Keratinocyte (primary cell): ENCODE data around the gene UBXN6.

Source experiments
- EZH2 ChIP-seq: IDR thresholded peaks from one replicate; pipeline ENCODE4 v1.6.1; 2012; ENCODE audit warnings: inconsistent platforms, mild to moderate bottlenecking, low read length, moderate library complexity
- TF ChIP-seq, protein P1 (sequence below), 3 experiments: IDR thresholded peaks in 1 of 3; conservative IDR thresholded peaks in 1 of 3; optimal IDR thresholded peaks in 1 of 3; 2 replicates in 2 of 3; 3 replicates in 1 of 3; pipeline versions ENCODE3 to v1.5.1; 2011; ENCODE audit warnings: low read length in 3 of 3, mild to moderate bottlenecking in 3 of 3, moderate library complexity in 2 of 3, control low read depth in 1 of 3, inconsistent platforms in 1 of 3; ENCODE audit not compliant: insufficient read depth in 2 of 3; ENCODE audit errors: extremely low read depth in 1 of 3

DNA sequence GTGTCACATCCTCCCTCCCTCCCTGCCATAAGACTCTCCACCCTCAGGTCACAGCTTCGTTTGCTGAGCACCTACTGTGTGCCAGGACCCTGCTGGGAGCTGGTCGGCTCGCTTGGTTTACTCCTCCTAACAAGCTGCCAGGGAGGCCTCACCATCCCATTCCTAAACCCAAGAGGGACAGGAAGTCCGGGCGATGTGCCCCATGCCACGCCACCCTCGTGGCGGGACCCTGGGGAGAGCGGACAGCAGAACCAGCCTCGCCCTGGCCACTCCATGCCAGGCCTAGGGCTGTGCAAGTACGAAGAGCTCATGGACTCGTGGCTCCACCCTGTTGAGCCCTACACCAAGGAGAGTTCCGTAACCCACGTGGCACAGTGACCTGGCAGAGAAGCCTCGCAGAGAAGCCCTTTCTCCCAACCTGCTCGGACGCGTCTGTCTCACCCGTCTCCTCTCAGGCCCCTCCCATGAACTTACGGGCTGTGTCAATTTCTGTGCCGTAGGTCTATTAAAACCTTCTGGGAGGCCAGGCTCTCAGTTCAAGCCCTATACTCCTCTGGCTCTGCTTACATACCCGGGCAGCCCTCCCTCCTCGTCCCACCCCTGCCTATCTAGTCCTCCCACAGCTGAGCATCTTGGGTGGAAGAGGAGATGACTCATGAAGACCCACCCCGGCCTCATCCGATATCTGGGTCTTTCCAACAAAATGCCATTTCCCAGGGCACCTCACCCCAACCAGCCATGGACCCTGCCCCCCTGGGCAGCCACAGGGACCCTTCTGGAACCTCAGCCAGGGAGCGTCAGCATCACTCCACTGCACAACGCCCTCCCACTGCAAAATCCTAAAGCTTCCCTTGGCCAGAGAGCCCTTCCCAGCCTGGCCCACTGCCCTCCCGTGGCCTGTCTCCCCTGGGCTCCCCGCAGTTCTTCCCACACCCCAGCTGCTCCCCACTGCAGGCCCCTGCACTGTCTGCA lies 2.6 kb downstream of the UBXN6 start:
- TF ChIP-seq EZH2 = no peak
- TF ChIP-seq, protein P1, sequence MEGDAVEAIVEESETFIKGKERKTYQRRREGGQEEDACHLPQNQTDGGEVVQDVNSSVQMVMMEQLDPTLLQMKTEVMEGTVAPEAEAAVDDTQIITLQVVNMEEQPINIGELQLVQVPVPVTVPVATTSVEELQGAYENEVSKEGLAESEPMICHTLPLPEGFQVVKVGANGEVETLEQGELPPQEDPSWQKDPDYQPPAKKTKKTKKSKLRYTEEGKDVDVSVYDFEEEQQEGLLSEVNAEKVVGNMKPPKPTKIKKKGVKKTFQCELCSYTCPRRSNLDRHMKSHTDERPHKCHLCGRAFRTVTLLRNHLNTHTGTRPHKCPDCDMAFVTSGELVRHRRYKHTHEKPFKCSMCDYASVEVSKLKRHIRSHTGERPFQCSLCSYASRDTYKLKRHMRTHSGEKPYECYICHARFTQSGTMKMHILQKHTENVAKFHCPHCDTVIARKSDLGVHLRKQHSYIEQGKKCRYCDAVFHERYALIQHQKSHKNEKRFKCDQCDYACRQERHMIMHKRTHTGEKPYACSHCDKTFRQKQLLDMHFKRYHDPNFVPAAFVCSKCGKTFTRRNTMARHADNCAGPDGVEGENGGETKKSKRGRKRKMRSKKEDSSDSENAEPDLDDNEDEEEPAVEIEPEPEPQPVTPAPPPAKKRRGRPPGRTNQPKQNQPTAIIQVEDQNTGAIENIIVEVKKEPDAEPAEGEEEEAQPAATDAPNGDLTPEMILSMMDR (optimal IDR thresholded peaks at IDR 0.05 in 1 of 3, IDR thresholded peaks at IDR 0.05 in 1 of 3, conservative IDR thresholded peaks at IDR 0.05 in 1 of 3; ENCODE audit: extremely low read depth in 1 of 3, insufficient read depth in 2 of 3, low read length in 3 of 3) = no peak
